DMS 273 (cell line): ENCODE results near the gene ZNF256.
A peak's percentile ranks its signal among the peaks of the same experiment; 100 is the strongest.

Source experiments
- DNase-seq: peaks from one replicate; lab custom pipeline; 2025; ENCODE audit not compliant: unreplicated experiment; lab: John Stamatoyannopoulos, UW

Gene ZNF256

DNA sequence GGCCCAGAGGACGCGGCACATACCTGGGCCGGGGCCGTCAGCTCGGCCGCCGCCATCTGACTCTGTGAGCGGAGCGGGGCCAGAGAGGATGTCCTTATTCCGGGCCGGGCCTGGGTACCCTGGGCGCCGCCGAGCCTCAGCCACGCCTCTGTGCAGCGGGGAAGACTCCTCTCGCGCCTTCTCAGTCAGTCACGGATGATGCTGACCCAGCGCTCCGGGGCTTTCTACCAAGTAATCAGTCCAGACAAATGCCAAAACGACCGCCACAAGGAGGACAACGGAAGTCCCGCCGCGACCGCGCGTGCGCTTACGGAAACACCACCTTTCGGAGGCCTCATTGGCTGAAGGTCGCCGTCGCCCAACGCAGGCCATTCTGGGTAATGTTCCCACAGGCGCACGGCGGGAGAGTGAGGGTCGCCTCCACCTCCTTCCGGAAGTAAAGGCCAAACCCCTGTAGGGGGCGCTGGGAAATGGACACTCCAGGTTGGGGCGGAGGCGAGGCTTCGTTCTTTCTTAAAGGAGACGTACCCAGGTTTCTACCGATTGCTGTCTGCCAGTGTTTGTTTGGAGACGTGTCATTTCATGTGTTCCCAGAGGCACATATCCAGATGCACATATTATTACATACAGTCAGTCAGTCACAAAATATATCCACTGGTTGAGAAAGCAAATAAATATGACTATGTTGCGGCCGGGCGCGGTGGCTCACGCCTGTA, at the start of gene ZNF256:
Gene ZNF256 (minus strand): TSS at position 288 of the 716 bp plus-strand sequence. CDS start 232 bp downstream, at position 56.
- DNase-seq, result peak; percentile 99

DNA sequence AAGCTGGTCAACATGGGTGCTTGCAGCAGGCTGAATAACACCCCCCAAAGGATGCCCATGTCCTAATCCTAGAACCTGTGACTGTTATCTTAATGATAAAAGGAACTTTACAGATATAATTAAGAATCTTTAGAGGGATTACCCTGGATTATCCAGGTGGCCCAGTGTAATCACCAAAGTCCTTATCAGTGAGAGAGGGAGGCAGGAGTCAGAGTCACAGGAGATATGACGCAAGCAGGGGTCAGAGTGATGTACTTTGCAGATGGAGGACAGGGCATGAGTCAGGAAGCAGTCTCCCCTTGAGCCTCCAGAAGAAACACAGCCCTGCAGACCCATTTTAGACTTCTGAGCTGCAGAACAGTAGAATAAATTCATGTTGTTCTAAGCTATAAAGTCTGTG, 45.3 kb upstream of the ZNF256 start:
- no peak for DNase-seq

DNA sequence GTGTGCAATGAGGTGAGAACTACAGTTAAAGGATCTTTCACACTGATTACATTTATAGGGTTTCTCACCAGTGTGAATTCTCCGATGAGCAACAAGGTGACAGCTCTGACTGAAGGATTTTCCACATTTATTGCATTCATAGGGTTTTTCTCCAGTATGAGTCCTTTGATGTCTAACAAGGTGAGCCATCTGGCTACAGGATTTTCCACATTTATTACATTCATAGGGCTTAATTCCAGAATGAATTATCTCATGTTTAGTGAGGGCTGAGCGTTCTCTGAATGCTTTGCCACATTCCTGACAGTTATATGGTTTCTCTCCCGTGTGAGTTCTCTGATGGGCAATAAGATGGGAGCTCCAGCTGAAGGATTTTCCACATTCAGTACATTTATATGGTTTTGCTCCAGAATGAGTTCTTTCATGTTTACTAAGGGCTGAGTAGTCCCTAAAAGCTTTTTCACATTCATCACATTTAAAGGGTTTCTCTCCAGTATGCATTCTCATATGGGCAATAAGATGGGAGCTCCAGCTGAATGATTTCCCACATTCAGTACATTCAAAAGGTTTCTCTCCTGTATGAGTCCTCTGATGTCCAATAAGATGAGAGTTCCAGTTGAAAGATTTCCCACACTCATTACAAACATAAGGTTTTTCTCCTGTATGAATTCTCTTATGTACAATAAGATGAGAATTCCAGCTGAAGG, 31.2 kb upstream of the ZNF256 start:
- peak; percentile 32 for DNase-seq

- DNase-seq, result no peak
These were observed 26.9 kb upstream of the ZNF256 start, which contains the start of gene C19orf18 for GRCh38 chr19:57974434-57974833. Gene C19orf18, minus strand, starts transcription at chr19:57974534. Its CDS starts 102 bp downstream, at chr19:57974432.

DNA sequence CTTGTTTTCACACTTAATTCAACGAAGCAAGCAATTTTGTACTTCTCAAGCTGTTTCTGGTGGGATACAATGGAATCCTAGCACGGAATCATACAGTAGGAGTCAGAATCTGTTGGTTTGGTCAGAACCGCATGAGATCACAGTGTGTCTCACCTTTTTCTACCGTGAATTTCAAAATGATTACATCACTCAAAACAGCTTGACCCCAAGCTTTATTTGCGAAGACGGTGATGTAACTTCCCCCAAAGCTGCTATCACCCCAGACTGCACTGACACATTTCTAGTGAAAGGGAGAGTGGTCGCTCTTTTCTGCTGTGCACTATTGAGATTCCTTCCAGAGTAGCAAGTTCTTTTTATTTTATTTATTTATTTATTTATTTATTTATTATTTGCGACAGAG, 17.3 kb upstream of the ZNF256 start:
- no peak for DNase-seq

GRCh38 chr19:57961785-57962184, 14.3 kb upstream of the ZNF256 start:
- no peak for DNase-seq

- DNase-seq, result no peak
These were observed 7.5 kb upstream of the ZNF256 start for GRCh38 chr19:57954996-57955395.

GRCh38 chr19:57949702-57950101, 2.2 kb upstream of the ZNF256 start:
- no peak for DNase-seq

GRCh38 chr19:57949296-57949695, 1.8 kb upstream of the ZNF256 start:
- DNase-seq, result no peak

DNA sequence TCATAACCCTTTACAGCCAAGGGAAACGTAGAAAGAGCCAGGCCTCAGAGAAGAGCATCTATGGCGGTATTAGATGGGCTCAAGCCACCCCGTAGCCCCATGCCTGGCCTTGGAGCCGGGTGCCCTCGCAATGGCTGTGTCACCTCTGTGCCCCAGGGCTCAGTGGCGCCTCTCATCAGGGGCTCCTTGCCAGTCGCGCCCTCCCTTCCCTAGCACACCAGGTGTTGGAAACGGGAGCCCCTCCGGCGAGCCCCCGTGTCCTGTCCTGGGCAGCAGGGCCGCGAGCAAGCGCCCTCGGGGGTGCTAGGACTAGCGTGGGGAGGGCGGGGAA, 453 bp downstream of the ZNF256 start:
- DNase-seq, result no peak

DNA sequence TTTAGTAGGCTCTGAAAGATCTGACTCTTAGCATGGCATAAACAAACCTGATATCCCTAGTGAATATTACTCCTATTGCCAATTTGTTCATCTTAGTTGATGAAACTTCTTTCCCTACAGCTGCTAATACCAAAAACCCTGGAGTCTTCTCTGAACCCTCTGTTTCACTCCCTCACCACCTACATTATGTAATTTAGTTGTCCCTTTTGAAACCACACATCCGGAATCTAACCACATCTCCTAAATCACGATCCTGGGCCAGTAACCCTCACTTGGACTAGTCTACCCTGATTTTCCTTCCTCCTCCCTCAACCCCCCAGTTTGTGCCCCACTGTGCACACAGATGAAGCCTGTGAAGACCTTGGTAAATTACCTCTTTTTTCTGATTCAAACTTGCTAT, 1.2 kb downstream of the ZNF256 start:
- no peak for DNase-seq

GRCh38 chr19:57941593-57941992, 5.9 kb downstream of the ZNF256 start:
- no peak for DNase-seq

- DNase-seq, result no peak
These were observed 11.8 kb downstream of the ZNF256 start for GRCh38 chr19:57935731-57936130.

GRCh38 chr19:57934820-57935665, 12.5 kb downstream of the ZNF256 start, which contains the start of gene ZNF418:
Gene ZNF418, minus strand, starts transcription at chr19:57935402. Its CDS starts 1,580 bp downstream, at chr19:57933822.
- DNase-seq, result peak; percentile 96

DNA sequence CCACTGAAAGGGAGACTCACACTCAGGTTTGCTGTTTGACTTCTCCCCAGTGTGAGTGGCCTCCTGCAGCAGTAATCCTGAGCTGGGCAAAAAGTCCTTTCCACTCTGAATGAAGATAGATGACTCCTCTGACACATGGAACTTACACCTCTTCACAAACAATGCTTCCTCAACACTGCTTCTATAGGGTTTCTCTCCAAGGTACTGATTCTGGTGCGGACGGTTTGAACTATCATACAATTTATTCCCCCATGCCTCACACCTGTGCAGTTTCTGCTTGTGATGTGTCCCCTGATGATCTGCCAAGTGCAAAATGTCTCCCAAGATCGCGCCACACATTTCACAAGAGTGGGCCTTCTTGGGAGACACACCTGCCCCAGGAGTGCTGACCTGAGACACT, 19.9 kb downstream of the ZNF256 start:
- DNase-seq, result no peak

DNA sequence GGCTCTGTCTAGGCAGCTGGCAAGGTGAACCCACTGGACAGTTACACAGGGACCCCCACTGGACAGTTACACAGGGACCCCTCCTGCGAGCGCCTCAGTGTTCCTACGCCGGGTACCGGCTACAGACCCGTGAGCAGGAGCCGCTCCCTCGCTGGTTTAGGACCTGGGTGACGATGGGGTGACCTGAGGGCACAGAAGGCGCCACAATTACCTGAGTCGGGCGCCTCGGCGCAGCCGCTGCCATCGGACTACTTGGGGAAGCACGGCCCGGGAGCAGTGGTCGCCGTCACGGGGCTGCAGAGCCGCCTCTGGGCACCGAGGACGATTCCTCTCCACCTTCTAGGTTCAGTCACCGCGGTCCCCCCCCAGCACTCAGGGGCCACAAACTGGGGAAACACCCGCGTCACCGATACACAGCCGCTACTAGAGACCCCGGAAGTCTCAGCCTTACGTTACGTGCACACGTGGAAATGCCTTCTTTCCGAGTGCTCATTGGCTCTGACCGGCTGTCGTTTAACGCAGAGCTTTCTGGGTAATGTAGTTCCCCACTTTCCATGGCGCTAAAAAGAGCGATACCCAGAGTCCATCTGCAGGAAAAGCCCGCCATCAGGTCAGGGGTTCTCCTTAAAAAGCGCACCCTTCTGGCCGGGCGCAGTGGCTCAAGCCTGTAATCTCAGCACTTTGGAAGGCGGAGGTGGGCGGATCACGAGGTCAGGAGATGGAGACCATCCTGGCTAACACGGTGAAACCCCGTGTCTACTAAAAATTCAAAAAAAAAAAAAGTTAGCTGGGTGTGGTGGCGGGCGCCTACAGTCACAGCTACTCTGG, 31.1 kb downstream of the ZNF256 start, which contains the start of gene ZNF417:
Gene ZNF417 (minus strand): TSS at position 425 of the 828 bp plus-strand sequence. CDS start 181 bp downstream, at position 244.
- DNase-seq, result peak; percentile 98

GRCh38 chr19:57914531-57914930, 33.0 kb downstream of the ZNF256 start:
- no peak for DNase-seq

DNA sequence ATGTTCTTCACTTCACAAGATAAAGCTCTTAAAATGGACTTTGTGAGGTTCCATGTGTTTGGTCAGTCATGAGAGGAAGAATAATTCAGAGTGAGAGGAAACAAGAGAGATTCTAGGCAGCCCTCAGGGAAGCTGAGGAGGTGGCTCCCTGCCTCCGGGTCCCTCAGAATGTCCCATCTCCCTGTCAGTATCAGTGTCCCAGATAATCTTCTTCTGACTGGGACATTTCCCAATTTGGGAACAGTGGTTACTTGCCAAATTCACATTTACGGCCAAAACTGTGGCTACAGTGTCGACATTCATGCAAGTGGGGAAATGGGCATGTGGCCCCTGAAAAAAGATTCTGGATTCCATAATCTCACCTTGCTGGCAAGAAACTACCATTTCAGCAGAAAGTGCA, 40.1 kb downstream of the ZNF256 start:
- DNase-seq, result no peak

GRCh38 chr19:57905258-57905657, 42.2 kb downstream of the ZNF256 start:
- DNase-seq, result no peak

DNA sequence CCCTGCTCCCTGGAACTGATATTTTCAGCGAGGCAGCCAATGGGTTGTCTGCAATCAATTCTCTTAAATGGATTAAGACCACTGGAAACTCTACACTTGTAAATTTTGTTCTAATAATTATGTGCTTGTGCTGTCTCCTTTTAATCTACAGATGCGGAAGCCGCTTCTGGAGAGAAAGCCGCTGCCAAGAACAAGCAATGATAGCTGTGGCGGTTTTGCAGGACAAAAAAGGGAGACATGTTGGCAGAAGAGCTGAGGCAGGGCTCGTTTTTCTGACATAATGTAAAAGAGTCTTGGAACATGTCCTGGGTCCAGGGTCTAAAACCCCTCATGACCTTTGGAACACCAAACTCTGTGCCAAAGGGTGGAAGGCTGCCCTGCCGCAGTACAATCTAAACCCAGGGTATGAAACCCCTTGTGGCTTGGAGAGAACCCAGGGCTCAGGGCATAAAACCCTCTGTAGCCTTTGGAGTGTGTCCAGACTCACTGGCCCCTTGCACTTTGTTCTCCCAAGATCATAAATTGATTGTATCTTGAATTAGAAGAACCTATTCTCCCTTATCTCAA, 43.8 kb downstream of the ZNF256 start:
- DNase-seq, result no peak
